SU-DHL-6 (cell line): ENCODE data around the gene EYA3.

Experiments
- EZH2phosphoT487 ChIP-seq: fragments of 200-600 bp; sonication (generic), shearing (Covaris generic); conservative IDR thresholded peaks from 2 replicates; pipeline ENCODE4 v1.6.1; 2018; ENCODE audit warnings: mild to moderate bottlenecking, antibody characterized with exemption, low read length, moderate library complexity, mixed read lengths
- TF ChIP-seq, protein P1 (sequence below): fragments of 200-600 bp; sonication (generic); IDR thresholded peaks from one replicate; pipeline ENCODE4 v1.5.1; 2017; ENCODE audit warnings: antibody characterized with exemption, mild to moderate bottlenecking, low read length, moderate library complexity; ENCODE audit not compliant: insufficient read depth, poor library complexity, severe bottlenecking

GRCh38 chr1:28096210-28097099, 8.0 kb upstream of the EYA3 start:
- TF ChIP-seq, protein P1, sequence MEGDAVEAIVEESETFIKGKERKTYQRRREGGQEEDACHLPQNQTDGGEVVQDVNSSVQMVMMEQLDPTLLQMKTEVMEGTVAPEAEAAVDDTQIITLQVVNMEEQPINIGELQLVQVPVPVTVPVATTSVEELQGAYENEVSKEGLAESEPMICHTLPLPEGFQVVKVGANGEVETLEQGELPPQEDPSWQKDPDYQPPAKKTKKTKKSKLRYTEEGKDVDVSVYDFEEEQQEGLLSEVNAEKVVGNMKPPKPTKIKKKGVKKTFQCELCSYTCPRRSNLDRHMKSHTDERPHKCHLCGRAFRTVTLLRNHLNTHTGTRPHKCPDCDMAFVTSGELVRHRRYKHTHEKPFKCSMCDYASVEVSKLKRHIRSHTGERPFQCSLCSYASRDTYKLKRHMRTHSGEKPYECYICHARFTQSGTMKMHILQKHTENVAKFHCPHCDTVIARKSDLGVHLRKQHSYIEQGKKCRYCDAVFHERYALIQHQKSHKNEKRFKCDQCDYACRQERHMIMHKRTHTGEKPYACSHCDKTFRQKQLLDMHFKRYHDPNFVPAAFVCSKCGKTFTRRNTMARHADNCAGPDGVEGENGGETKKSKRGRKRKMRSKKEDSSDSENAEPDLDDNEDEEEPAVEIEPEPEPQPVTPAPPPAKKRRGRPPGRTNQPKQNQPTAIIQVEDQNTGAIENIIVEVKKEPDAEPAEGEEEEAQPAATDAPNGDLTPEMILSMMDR: no peak
- no peak for TF ChIP-seq EZH2phosphoT487
